Neural cell (in vitro differentiated cells): ENCODE measurements around the gene FAM168A. TPM values are rescaled to one million over a fixed set of nuclear protein-coding genes. Genes with fewer than 3 reads are reported as not detected.

Source experiments
- H2AFZ ChIP-seq: fragments of 200-600, 300-800 bp; sonication (generic), shearing (Covaris generic); 2 replicates; pipeline ENCODE4 v1.6.0; 2014; ENCODE audit warnings: low read depth, mild to moderate bottlenecking, antibody characterized with exemption, low read length, moderate library complexity
- H3F3A ChIP-seq: fragments of 200-600 bp; shearing (Covaris generic); 2 replicates; pipeline ENCODE4 v1.6.1; 2016; ENCODE audit warnings: mild to moderate bottlenecking, moderate library complexity, mixed read lengths, antibody characterized with exemption, low read length; ENCODE audit not compliant: insufficient read depth, poor library complexity, severe bottlenecking
- H3K27ac ChIP-seq: fragments of 200-600, 300-800 bp; sonication (generic), shearing (Covaris generic); 2 replicates; pipeline ENCODE4 v1.5.1; 2014; ENCODE audit warnings: mild to moderate bottlenecking, low read length, moderate library complexity
- H3K27me3 ChIP-seq: fragments of 300-800, 200-600 bp; sonication (generic), shearing (Covaris generic); 2 replicates; pipeline ENCODE4 v1.6.0; 2014; ENCODE audit warnings: mild to moderate bottlenecking, low read depth, low read length, moderate library complexity; ENCODE audit not compliant: insufficient read depth
- H3K36me3 ChIP-seq: fragments of 300-800, 200-600 bp; sonication (generic), shearing (Covaris generic); 2 replicates; pipeline ENCODE4 v1.5.1; 2014; ENCODE audit warnings: mild to moderate bottlenecking, antibody characterized with exemption, low read length, moderate library complexity; ENCODE audit not compliant: insufficient read depth
- H3K4me2 ChIP-seq: fragments of 300-800, 200-600 bp; sonication (generic), shearing (Covaris generic); 2 replicates; pipeline ENCODE4 v1.6.0; 2014; ENCODE audit warnings: mild to moderate bottlenecking, low read length
- H3K4me3 ChIP-seq: fragments of 300-800, 200-600 bp; sonication (generic), shearing (Covaris generic); 2 replicates; pipeline ENCODE4 v1.5.1; 2014; ENCODE audit warnings: mild to moderate bottlenecking, low read length, moderate library complexity
- H3K79me2 ChIP-seq: fragments of 200-600 bp; shearing (Covaris generic); replicated peaks from 2 replicates; pipeline ENCODE4 v1.6.0; 2014; ENCODE audit warnings: mild to moderate bottlenecking, low read length, moderate library complexity; ENCODE audit not compliant: insufficient read depth
- H3K9ac ChIP-seq: fragments of 300-800, 200-600 bp; sonication (generic), shearing (Covaris generic); 2 replicates; pipeline ENCODE4 v1.6.1; 2016; ENCODE audit warnings: mild to moderate bottlenecking, low read length, mixed read lengths
- H3K9me2 ChIP-seq: fragments of 200-600 bp; shearing (Covaris generic); 2 replicates; pipeline ENCODE4 v1.6.1; 2016; ENCODE audit warnings: mild to moderate bottlenecking, low read length, mixed read lengths; ENCODE audit not compliant: insufficient read depth
- H3K9me3 ChIP-seq: fragments of 200-600, 300-800 bp; sonication (generic), shearing (Covaris generic); 2 replicates; pipeline ENCODE4 v1.6.1; 2016; ENCODE audit warnings: mild to moderate bottlenecking, mixed run types, low read length, moderate library complexity, mixed read lengths
- H4K20me1 ChIP-seq: fragments of 200-600 bp; shearing (Covaris generic); 2 replicates; pipeline ENCODE4 v1.6.1; 2016; ENCODE audit warnings: mild to moderate bottlenecking, mixed run types; ENCODE audit not compliant: insufficient read depth
- CTCF ChIP-seq: fragments of 450-650 bp; IDR thresholded peaks from 2 replicates; pipeline ENCODE4 v1.5.1; 2014; ENCODE audit warnings: antibody characterized with exemption, mild to moderate bottlenecking, moderate library complexity; ENCODE audit not compliant: poor library complexity, severe bottlenecking
- EP300 ChIP-seq: fragments of 450-650 bp; conservative IDR thresholded peaks from 2 replicates; pipeline ENCODE4 v1.6.1; 2014; ENCODE audit warnings: antibody characterized with exemption, mild to moderate bottlenecking, moderate library complexity; ENCODE audit not compliant: poor library complexity, severe bottlenecking
- EZH2 ChIP-seq: fragments of 200-600, 300-800 bp; shearing (Covaris generic), sonication (generic); IDR thresholded peaks from 2 replicates; pipeline ENCODE4 v1.6.1; 2014; ENCODE audit warnings: antibody characterized with exemption, low read length, borderline replicate concordance, mild to moderate bottlenecking; ENCODE audit not compliant: insufficient read depth, poor library complexity, severe bottlenecking
- MXI1 ChIP-seq: fragments of 450-650 bp; conservative IDR thresholded peaks from 2 replicates; pipeline ENCODE4 v1.6.1; 2014; ENCODE audit warnings: antibody characterized with exemption, mild to moderate bottlenecking; ENCODE audit not compliant: poor library complexity, severe bottlenecking
- POLR2AphosphoS5 ChIP-seq: IDR thresholded peaks from 2 replicates; pipeline ENCODE4 v1.6.1; 2012
- RAD21 ChIP-seq: fragments of 450-650 bp; conservative IDR thresholded peaks from 2 replicates; pipeline ENCODE4 v1.6.1; 2014; ENCODE audit warnings: antibody characterized with exemption, mild to moderate bottlenecking, moderate library complexity
- REST ChIP-seq: IDR thresholded peaks from 2 replicates; pipeline ENCODE4 v1.6.1; 2012; ENCODE audit warnings: borderline replicate concordance
- SMC3 ChIP-seq: fragments of 450-650 bp; conservative IDR thresholded peaks from 2 replicates; pipeline ENCODE4 v1.6.1; 2014; ENCODE audit warnings: antibody characterized with exemption, mild to moderate bottlenecking, moderate library complexity; ENCODE audit not compliant: poor library complexity
- TAF1 ChIP-seq: IDR thresholded peaks from 2 replicates; pipeline ENCODE4 v1.6.1; 2012; ENCODE audit warnings: low read depth
- polyA plus RNA-seq: library from polyadenylated mRNA; depleted of rRNA; stranded (reverse); fragments of >200 nt; gene quantifications from 2 replicates; pipeline ENCODE4 v1.2.3, GENCODE V29; 2014

The FAM168A gene
- polyA plus RNA-seq, 1 donor from 2014 or later, result 67.3 TPM

GRCh38 chr11:73426219-73426850, 171.6 kb downstream of the FAM168A start:
- TF ChIP-seq MXI1, result no peak
- no peak for TF ChIP-seq EZH2
- TF ChIP-seq REST, result no peak
- no peak for TF ChIP-seq POLR2AphosphoS5
- TF ChIP-seq CTCF, result no peak
- no peak for TF ChIP-seq TAF1
- no peak overlapping the region for H3K4me2 ChIP-seq
- H3K9ac ChIP-seq, result no peak overlapping the region
- no peaks in the 10 kb centered on the region for H3K36me3 ChIP-seq
- H2AFZ ChIP-seq, result no peak overlapping the region
- no peak overlapping the region for H3K4me3 ChIP-seq
- no peaks in the 10 kb centered on the region for H4K20me1 ChIP-seq
- H3F3A ChIP-seq, result no peaks in the 10 kb centered on the region
- no peaks in the 10 kb centered on the region for H3K79me2 ChIP-seq
- H3K27ac ChIP-seq, result no peak overlapping the region
- H3K9me2 ChIP-seq, result no peaks in the 10 kb centered on the region
- no peaks in the 10 kb centered on the region for H3K27me3 ChIP-seq
- H3K9me3 ChIP-seq, result no peaks in the 10 kb centered on the region

GRCh38 chr11:73425108-73425507, 172.8 kb downstream of the FAM168A start:
- Histone ChIP-seq H3K9ac (no peak overlapping the region), H3K9me2 (no peaks in the 10 kb centered on the region), H3K79me2 (no peaks in the 10 kb centered on the region), H3K27me3 (no peaks in the 10 kb centered on the region), H3K4me2 (no peak overlapping the region), H3F3A (no peaks in the 10 kb centered on the region), H4K20me1 (no peaks in the 10 kb centered on the region), H3K9me3 (no peaks in the 10 kb centered on the region), H3K27ac (no peak overlapping the region), H2AFZ (no peak overlapping the region), H3K36me3 (no peaks in the 10 kb centered on the region), H3K4me3 (no peak overlapping the region)
- TF ChIP-seq RAD21 (no peak), CTCF (no peak), EP300 (no peak), SMC3 (no peak), TAF1 (no peak), REST (no peak), POLR2AphosphoS5 (no peak), EZH2 (no peak), MXI1 (no peak)
